Neural crest cell (in vitro differentiated cells): ENCODE results near the gene SELENOM. TPM values are rescaled to one million over a fixed set of nuclear protein-coding genes. Genes with fewer than 3 reads are reported as not detected.
"Not testable (repeated sequence)": the region's sequence is repeated elsewhere in the genome, so short reads cannot be mapped to it uniquely, and the experiment has no call there.

Experiments
- DNase-seq: peaks from one replicate; pipeline ENCODE4 v3.0.0; 2021; ENCODE audit warnings: low read depth, mixed read lengths, low spot score
- H3K27ac Mint-ChIP-seq: one replicate; pipeline ENCODE4 v1.8.0; 2021; ENCODE audit warnings: mild to moderate bottlenecking, mixed read lengths; ENCODE audit not compliant: unreplicated experiment
- H3K27me3 Mint-ChIP-seq: 2 replicates; pipeline ENCODE4 v1.8.0; 2021; ENCODE audit warnings: low read depth, mild to moderate bottlenecking, mixed read lengths
- H3K36me3 Mint-ChIP-seq: 2 replicates; pipeline ENCODE4 v1.8.0; 2021; ENCODE audit warnings: low read depth, mild to moderate bottlenecking, mixed read lengths
- H3K4me1 Mint-ChIP-seq: 2 replicates; pipeline ENCODE4 v1.8.0; 2021; ENCODE audit warnings: mixed read lengths
- H3K4me3 Mint-ChIP-seq: one replicate; pipeline ENCODE4 v1.8.0; 2021; ENCODE audit warnings: mild to moderate bottlenecking, mixed read lengths
- H3K9me3 Mint-ChIP-seq: 2 replicates; pipeline ENCODE4 v1.8.0; 2021; ENCODE audit warnings: mixed read lengths
- total RNA-seq: library from RNA; stranded (reverse); gene quantifications from 2 replicates; pipeline ENCODE4 v1.2.1, GENCODE V29; 2021
- TF ChIP-seq, protein P1 (sequence below): fragments of 200-600 bp; sonication (generic); conservative IDR thresholded peaks from 2 replicates; pipeline ENCODE4 v1.5.0; 2021; ENCODE audit warnings: antibody characterized with exemption, mild to moderate bottlenecking

SELENOM gene
- total RNA-seq, 1 donor from 2014 or later, result 10.1 TPM

DNA sequence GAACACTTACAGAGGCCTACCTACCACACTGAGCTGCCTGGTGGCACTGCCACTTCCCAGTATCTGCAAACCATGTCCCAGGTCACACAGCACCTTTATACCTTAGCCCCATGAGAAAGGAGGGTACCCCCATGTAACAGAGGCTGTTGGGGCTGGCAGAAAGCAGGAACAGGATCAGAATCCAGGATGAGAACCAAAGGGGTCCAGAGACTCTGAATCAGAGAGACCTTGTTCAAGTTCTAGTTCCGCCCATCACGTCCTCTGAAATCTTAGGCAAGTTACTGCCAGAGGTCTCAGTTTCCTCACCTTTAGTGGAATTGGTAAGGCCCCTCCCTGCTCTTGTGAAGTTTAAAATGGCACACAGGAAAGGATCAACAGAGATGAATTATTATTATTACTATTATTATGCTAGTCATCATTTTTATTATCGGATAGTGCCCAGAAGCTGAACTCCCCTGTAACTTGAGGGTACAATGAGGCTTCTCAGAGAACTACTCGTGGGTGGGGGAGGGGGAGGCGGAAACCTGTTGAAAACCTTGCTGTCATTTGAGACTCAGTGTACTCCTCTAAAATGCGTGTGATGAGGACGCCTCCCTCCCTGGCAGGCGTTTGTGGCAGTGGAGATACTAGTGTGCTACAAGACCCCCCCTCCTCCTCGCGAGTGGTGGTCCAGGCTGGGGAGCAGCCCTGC is 9.3 kb downstream of the SELENOM start:
- no peak for DNase-seq
- TF ChIP-seq, protein P1, sequence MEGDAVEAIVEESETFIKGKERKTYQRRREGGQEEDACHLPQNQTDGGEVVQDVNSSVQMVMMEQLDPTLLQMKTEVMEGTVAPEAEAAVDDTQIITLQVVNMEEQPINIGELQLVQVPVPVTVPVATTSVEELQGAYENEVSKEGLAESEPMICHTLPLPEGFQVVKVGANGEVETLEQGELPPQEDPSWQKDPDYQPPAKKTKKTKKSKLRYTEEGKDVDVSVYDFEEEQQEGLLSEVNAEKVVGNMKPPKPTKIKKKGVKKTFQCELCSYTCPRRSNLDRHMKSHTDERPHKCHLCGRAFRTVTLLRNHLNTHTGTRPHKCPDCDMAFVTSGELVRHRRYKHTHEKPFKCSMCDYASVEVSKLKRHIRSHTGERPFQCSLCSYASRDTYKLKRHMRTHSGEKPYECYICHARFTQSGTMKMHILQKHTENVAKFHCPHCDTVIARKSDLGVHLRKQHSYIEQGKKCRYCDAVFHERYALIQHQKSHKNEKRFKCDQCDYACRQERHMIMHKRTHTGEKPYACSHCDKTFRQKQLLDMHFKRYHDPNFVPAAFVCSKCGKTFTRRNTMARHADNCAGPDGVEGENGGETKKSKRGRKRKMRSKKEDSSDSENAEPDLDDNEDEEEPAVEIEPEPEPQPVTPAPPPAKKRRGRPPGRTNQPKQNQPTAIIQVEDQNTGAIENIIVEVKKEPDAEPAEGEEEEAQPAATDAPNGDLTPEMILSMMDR, result no peak
- Mint-ChIP-seq H3K4me1 (no peaks in the 10 kb centered on the region), H3K9me3 (no peaks in the 10 kb centered on the region), H3K4me3 (no peak overlapping the region), H3K27me3 (no peaks in the 10 kb centered on the region), H3K36me3 (peaks cover 10% of the 10 kb centered on the region), H3K27ac (no peak overlapping the region)

DNA sequence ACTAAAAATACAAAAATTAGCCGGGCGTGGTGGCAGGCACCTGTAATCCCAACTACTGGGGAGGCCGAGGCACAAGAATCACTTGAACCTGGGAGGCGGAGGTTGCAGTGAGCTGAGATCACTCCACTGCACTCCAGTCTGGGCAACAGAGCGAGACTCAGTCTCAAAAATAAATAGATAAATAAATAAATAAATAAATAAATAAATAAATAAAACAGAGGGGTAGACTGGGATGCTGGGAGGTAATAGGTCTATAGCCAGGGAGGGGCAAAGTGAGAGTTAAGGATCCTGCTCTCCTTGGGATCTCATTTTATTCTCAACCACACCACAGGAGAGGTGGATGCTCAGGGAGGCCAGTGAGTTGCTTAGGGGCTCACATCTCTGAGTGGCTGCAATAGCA is 9.8 kb downstream of the SELENOM start:
- H3K27me3 Mint-ChIP-seq, H3K4me3 Mint-ChIP-seq, H3K27ac Mint-ChIP-seq, H3K9me3 Mint-ChIP-seq, DNase-seq, H3K4me1 Mint-ChIP-seq: not testable (repeated sequence)
- H3K36me3 Mint-ChIP-seq, result peaks cover 10% of the 10 kb centered on the region

DNA sequence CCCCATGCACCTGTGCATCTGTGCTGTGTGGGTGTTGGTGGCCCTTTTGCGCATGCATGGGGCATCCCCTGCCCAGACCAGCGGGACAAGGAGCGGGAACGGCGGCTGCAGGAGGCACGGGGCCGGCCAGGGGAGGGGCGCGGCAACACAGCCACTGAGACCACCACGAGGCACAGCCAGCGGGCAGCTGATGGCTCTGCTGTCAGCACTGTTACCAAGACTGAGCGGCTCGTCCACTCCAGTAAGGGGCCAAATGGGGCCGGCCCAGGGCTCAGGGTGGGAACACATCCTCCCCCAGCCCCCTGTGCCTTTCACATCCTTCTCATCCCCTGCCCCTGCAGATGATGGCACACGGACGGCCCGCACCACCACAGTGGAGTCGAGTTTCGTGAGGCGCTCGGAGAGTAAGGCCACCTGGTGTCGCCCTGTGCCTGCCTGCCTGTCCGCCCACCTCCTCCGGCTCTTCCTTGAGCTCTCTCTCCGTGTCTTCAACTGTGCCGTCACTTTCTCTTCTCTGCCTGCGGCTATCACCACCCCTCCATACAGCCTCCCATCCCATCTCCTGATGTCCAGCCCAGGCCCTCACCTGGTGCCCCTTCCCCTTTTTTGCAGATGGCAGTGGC is 10.6 kb downstream of the SELENOM start:
- DNase-seq, result no peak
- Mint-ChIP-seq H3K9me3 (no peaks in the 10 kb centered on the region), H3K4me3 (no peak overlapping the region), H3K27me3 (no peaks in the 10 kb centered on the region), H3K36me3 (peaks cover 10% of the 10 kb centered on the region), H3K4me1 (no peaks in the 10 kb centered on the region), H3K27ac (no peak overlapping the region)
- TF ChIP-seq, protein P1, result no peak

DNA sequence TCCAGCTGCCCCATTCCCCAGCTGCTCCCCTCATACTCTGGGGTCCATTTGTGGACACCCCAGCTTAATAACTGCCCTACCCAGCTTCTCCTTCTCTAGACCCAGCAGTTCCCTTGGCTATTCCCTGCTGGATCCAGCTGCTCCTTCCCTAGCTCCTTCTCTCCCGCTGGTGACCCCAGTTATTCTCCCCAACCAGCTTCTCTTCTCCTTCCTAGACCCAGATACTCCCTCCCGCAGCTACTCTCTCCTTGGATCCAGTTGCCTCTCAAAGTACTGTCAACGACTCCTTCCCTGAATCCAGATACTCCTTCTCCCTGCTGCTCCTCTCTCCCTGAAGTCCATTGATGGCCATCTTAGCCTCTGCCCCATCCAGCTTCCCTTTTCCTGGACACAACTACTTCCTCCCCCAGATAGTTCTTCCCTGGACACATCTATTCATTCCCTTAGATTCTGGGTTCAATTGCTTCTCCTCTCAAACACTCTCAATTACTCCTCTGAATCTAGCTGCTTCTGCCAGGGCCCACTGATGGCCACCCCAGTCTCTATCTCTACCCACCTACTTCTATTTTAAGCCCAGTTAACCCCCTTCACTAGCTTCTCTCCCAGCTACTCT is 11.6 kb downstream of the SELENOM start:
- no peaks in the 10 kb centered on the region for H3K27me3 Mint-ChIP-seq
- no peak overlapping the region for H3K27ac Mint-ChIP-seq
- TF ChIP-seq, protein P1, result no peak
- H3K36me3 Mint-ChIP-seq, result peaks cover 10% of the 10 kb centered on the region
- H3K4me3 Mint-ChIP-seq, result no peak overlapping the region
- H3K9me3 Mint-ChIP-seq, result no peaks in the 10 kb centered on the region
- no peak for DNase-seq
- H3K4me1 Mint-ChIP-seq, result no peaks in the 10 kb centered on the region

DNA sequence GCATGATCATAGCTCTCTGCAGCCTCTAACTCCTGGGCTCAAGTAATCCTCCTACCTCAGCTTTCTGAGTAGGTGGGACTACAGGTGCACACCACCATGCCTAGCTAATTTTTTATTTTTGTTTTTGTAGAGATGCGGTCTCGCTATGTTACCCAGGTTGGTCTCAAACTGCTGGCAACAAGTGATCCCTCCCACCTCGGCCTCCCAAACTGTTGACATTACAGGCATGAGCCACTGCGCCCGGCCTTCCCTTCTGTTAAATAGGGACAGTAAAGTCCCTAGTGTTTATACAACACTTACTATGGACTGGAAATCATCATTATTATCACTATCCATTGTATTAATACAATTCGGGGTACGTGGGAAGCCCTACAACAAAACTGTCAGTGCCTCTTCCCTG is 12.6 kb downstream of the SELENOM start:
- Mint-ChIP-seq H3K4me1 (no peaks in the 10 kb centered on the region), H3K4me3 (no peak overlapping the region), H3K27ac (no peak overlapping the region), H3K27me3 (no peaks in the 10 kb centered on the region), H3K9me3 (no peaks in the 10 kb centered on the region), H3K36me3 (peaks cover 10% of the 10 kb centered on the region)
- TF ChIP-seq, protein P1, result no peak
- no peak for DNase-seq

DNA sequence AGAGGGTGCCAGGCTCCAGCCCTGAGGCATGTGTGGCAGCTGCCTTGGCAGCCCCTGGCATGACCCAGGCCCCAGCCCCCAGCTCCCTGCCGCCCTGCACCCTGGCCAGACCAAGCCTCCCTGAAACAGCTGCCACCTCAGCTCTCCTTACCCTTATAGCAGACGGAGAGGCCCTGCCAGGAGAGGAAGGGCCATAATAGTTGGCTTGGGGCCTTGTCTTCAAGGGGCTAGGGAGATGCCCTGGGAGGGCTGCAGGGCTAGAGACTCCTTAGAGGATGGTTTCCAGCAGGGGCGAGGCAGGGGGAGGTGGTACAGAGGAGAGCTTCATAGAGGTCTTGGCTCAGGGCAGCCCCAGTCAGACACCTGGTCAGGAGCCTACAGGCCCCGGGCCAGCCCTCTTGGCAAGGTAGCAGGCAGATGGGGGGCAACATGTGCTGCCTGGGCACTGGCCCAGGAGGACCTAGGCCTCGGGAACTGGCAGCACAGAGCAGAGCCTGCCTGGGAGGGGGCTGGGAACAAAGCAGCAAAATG is 13.3 kb downstream of the SELENOM start:
- DNase-seq, result no peak
- Mint-ChIP-seq H3K9me3 (no peaks in the 10 kb centered on the region), H3K4me1 (no peaks in the 10 kb centered on the region), H3K27ac (no peak overlapping the region), H3K36me3 (peaks cover 10% of the 10 kb centered on the region), H3K4me3 (no peak overlapping the region), H3K27me3 (peaks cover under 1% of the 10 kb centered on the region)
- TF ChIP-seq, protein P1, result no peak
